A549 (cell line): ENCODE data around the gene TMEM129. TPM values are rescaled to one million over a fixed set of nuclear protein-coding genes. Genes with fewer than 3 reads are reported as not detected.

ENCODE experiments used
- ATAC-seq, 2 experiments: fragments of 200-7000 bp in 1 of 2; fragments of >200 bp in 1 of 2; cut with Nextera tagmentation in 1 of 2; cut with Tn5 transposase in 1 of 2; 3 replicates each; pipeline versions ENCODE4 v1.8.0 to v1.9.1; 2018 to 2020; ENCODE audit warnings: mild to moderate bottlenecking in 1 of 2, moderate library complexity in 1 of 2
- CTCF ChIA-PET: fragments of 300-600 bp; sonication (Branson Sonifier 250); formaldehyde crosslinking; extraction: SDS; loops from one replicate; lab custom pipeline; 2021; ENCODE audit warnings: antibody characterized with exemption, inconsistent platforms; lab: Yijun Ruan, JAX
- POLR2A ChIA-PET: fragments of 350-600 bp; formaldehyde crosslinking; extraction: SDS; loops from one replicate; lab custom pipeline; 2021; ENCODE audit warnings: antibody characterized with exemption, inconsistent platforms; lab: Yijun Ruan, JAX
- DNase-seq, 2 experiments: peaks; one replicate each; pipeline versions ENCODE4 v3.0.0 to v3.0.0-alpha.2; 2011 to 2016; ENCODE audit warnings: low read depth in 1 of 2, low spot score in 1 of 2
- FAIRE-seq: peaks from 2 replicates; lab custom pipeline; 2011; peaks lifted over from hg19 to GRCh38; lab: Jason Lieb, UNC
- H3K27ac ChIP-seq, 2 experiments: fragments of >200 bp; sonication (Bioruptor Twin); formaldehyde crosslinking; 3 replicates each; pipeline ENCODE4 v1.5.1; 2016 to 2017
- H3K4me1 ChIP-seq: fragments of >200 bp; sonication (Bioruptor Twin); formaldehyde crosslinking; 3 replicates; pipeline ENCODE4 v1.6.1; 2016
- H3K4me2 ChIP-seq: fragments of >200 bp; sonication (Bioruptor Twin); formaldehyde crosslinking; 3 replicates; pipeline ENCODE4 v1.6.1; 2016
- H3K4me3 ChIP-seq: fragments of >200 bp; sonication (Bioruptor Twin); formaldehyde crosslinking; 3 replicates; pipeline ENCODE4 v1.5.1; 2016
- H3K9me3 ChIP-seq: fragments of >200 bp; sonication (Bioruptor Twin); formaldehyde crosslinking; 3 replicates; pipeline ENCODE4 v1.6.1; 2016
- BCL3 ChIP-seq: fragments of >200 bp; sonication (Bioruptor Twin); formaldehyde crosslinking; IDR thresholded peaks from 3 replicates; pipeline ENCODE4 v1.6.1; 2016
- CBX2 ChIP-seq: fragments of 200-600 bp; sonication (generic); IDR thresholded peaks from 2 replicates; pipeline ENCODE4 v1.6.1; 2016; ENCODE audit warnings: low read depth, mild to moderate bottlenecking, borderline replicate concordance
- CHD2 ChIP-seq: fragments of 150-350 bp; IDR thresholded peaks from 2 replicates; pipeline ENCODE4 v1.6.1; 2014; ENCODE audit warnings: low read length; ENCODE audit not compliant: partially characterized antibody
- CTCF ChIP-seq: fragments of >200 bp; sonication (Bioruptor Twin); formaldehyde crosslinking; IDR thresholded peaks from 3 replicates; pipeline ENCODE4 v1.5.1; 2016
- EHMT2 ChIP-seq: fragments of 200-600 bp; sonication (generic); IDR thresholded peaks from 2 replicates; pipeline ENCODE4 v1.6.1; 2016; ENCODE audit warnings: antibody characterized with exemption, low read depth, mild to moderate bottlenecking, moderate library complexity
- EP300 ChIP-seq, 2 experiments: fragments of >200 bp; sonication (Bioruptor Twin); formaldehyde crosslinking; IDR thresholded peaks; 2 replicates in 1 of 2; 3 replicates in 1 of 2; pipeline ENCODE4 v1.6.1; 2016 to 2017
- ESRRA ChIP-seq: fragments of 150-350 bp; IDR thresholded peaks from 2 replicates; pipeline ENCODE4 v1.6.1; 2014; ENCODE audit warnings: mild to moderate bottlenecking, low read length, borderline replicate concordance
- FOSB ChIP-seq: fragments of 250-450 bp; sonication (Bioruptor Pico); IDR thresholded peaks from 2 replicates; pipeline ENCODE4 v1.5.0; 2020; ENCODE audit warnings: mild to moderate bottlenecking, moderate library complexity
- HOXB5 ChIP-seq: fragments of 250-450 bp; sonication (Bioruptor Pico); IDR thresholded peaks from 2 replicates; pipeline ENCODE4 v1.5.0; 2020; ENCODE audit warnings: mild to moderate bottlenecking, moderate library complexity
- MAZ ChIP-seq: fragments of 150-350 bp; IDR thresholded peaks from 2 replicates; pipeline ENCODE4 v1.6.1; 2014; ENCODE audit warnings: antibody characterized with exemption, low read depth, low read length, borderline replicate concordance
- NPAS2 ChIP-seq: fragments of 250-450 bp; sonication (Bioruptor Pico); IDR thresholded peaks from 2 replicates; pipeline ENCODE4 v1.8.0; 2022; ENCODE audit warnings: mild to moderate bottlenecking, moderate library complexity, borderline replicate concordance
- PBX3 ChIP-seq: IDR thresholded peaks from 2 replicates; pipeline ENCODE4 v1.6.1; 2012
- PHF8 ChIP-seq: fragments of 200-600 bp; sonication (generic); IDR thresholded peaks from 2 replicates; pipeline ENCODE4 v1.6.1; 2016; ENCODE audit warnings: low read depth, mild to moderate bottlenecking, antibody characterized with exemption, moderate library complexity, borderline replicate concordance
- POLR2A ChIP-seq: IDR thresholded peaks from 2 replicates; pipeline ENCODE4 v1.6.1; 2012; ENCODE audit warnings: mild to moderate bottlenecking, low read length
- POLR2AphosphoS2 ChIP-seq: conservative IDR thresholded peaks from 2 replicates; pipeline ENCODE4 v1.6.1; 2012; ENCODE audit warnings: low read length, improper control_type of control experiment, inconsistent platforms
- RNF2 ChIP-seq: fragments of 200-600 bp; sonication (generic); IDR thresholded peaks from 2 replicates; pipeline ENCODE4 v1.6.1; 2016; ENCODE audit warnings: low read depth, mild to moderate bottlenecking, antibody characterized with exemption, moderate library complexity, borderline replicate concordance
- USF2 ChIP-seq: fragments of 450-650 bp; IDR thresholded peaks from 2 replicates; pipeline ENCODE4 v1.6.1; 2014; ENCODE audit warnings: antibody characterized with exemption
- WGBS: methylation state at CpG from one replicate; pipeline ENCODE4 v1.1.6; 2017; ENCODE audit errors: missing lambda C conversion rate; 5-methylcytosine and 5-hydroxymethylcytosine counted together
- polyA plus RNA-seq, 4 experiments: library from polyadenylated mRNA; depleted of rRNA in 3 of 4; stranded (reverse); fragments of >200 nt; fragmentation: RNase III in 1 of 4; extraction: RNeasy Plus Mini Kit Qiagen cat#74134 plus additional on column Dnase treatment in 1 of 4; gene quantifications; 2 replicates in 3 of 4; 3 replicates in 1 of 4; pipeline ENCODE4 v1.2.3, GENCODE V29; 2011 to 2017

TMEM129 gene
- polyA plus RNA-seq, 2 of the 4 experiments (the other 2 are of a cell fraction): 12.7 to 20.4 TPM

- DNase-seq (peak; percentile 37 to 53), ATAC-seq (peak; percentile 29 to 42)
- Histone ChIP-seq H3K4me1 (peaks cover 37% of the 10 kb centered on the region), H3K4me2 (peak overlapping the region; percentile 83), H3K4me3 (no peak overlapping the region), H3K9me3 (no peaks in the 10 kb centered on the region), H3K27ac (peak overlapping the region; percentile 94 to 100)
- POLR2A ChIA-PET: no interaction called here
- CTCF ChIA-PET: interaction anchor here (1.0 to 2.8 kb wide), 6 partner anchors 11 to 134 kb away, joined by 3 to 8 read pairs (median 6); no protein-coding TSS in a partner anchor
- WGBS: 81% methylated on average over 3 of the region's 10 CpGs
- TF ChIP-seq EHMT2 (no peak), CBX2 (no peak), USF2 (peak; percentile 72), PBX3 (no peak)
- TF ChIP-seq, all 56 proteins: peak for 1
- FAIRE-seq: no peak
Measured at GRCh38 chr4:1765409-1766072, 44.4 kb upstream of the TMEM129 start.

GRCh38 chr4:1764670-1765069, 43.5 kb upstream of the TMEM129 start:
- peaks cover 43% of the 10 kb centered on the region for H3K4me1 ChIP-seq
- DNase-seq (no peak), FAIRE-seq (no peak), ATAC-seq (no peak)
- H3K4me2 ChIP-seq: no peak overlapping the region
- WGBS: 93% methylated on average over 3 of the region's 9 CpGs
- H3K4me3 ChIP-seq: no peak overlapping the region
- POLR2A ChIA-PET: no interaction called here
- no peaks in the 10 kb centered on the region for H3K9me3 ChIP-seq
- H3K27ac ChIP-seq: peak overlapping the region in 1 of 2 experiments; percentile 100; a peak in 4 of 6 replicates
- TF ChIP-seq CHD2: no peak
- TF ChIP-seq USF2: no peak
- TF ChIP-seq FOSB (CRISPR knock-in tag): no peak
- no peak for TF ChIP-seq BCL3
- CTCF ChIA-PET: interaction anchor here (0.7 to 2.8 kb wide), 5 partner anchors 10 to 44 kb away, joined by 3 to 8 read pairs (median 6); no protein-coding TSS in a partner anchor

- TF ChIP-seq CBX2 (no peak), PHF8 (no peak), POLR2AphosphoS2 (no peak), ESRRA (no peak), RNF2 (no peak), NPAS2 (no peak), PBX3 (no peak), POLR2A (no peak), HOXB5 (no peak), EP300 (IDR thresholded peaks at IDR 0.05) (no peak), BCL3 (no peak), MAZ (no peak), CTCF (no peak)
- ATAC-seq (no peak), FAIRE-seq (no peak), DNase-seq (no peak)
- ChIA-PET POLR2A (no interaction called here), CTCF (no interaction called here)
- WGBS: 73% methylated on average over 11 of the region's 36 CpGs
- H3K27ac ChIP-seq: peak overlapping the region in 1 of 2 experiments; percentile 63; a peak in 2 of 6 replicates
- H3K4me1 ChIP-seq: peaks cover 40% of the 10 kb centered on the region
- H3K4me2 ChIP-seq: no peak overlapping the region
- H3K4me3 ChIP-seq: no peak overlapping the region
- H3K9me3 ChIP-seq: no peaks in the 10 kb centered on the region
Measured at GRCh38 chr4:1763550-1764080, 42.5 kb upstream of the TMEM129 start.
